Measurements from ENCODE around the gene TRAF2.

Gene TRAF2

GRCh38 chr9:136847826-136848392, 38.4 kb upstream of the TRAF2 start:
- FAIRE-seq = no peak

GRCh38 chr9:136848393-136849037, 37.8 kb upstream of the TRAF2 start:
- no peak for FAIRE-seq

- peak; percentile 98 for FAIRE-seq
Measured at GRCh38 chr9:136849038-136849959, 37.0 kb upstream of the TRAF2 start, which contains the start of gene PHPT1. PHPT1 (plus strand) TSS chr9:136849409; CDS start chr9:136849431, 22 bp downstream.

GRCh38 chr9:136849960-136850865, 36.1 kb upstream of the TRAF2 start:
- FAIRE-seq = no peak

DNA sequence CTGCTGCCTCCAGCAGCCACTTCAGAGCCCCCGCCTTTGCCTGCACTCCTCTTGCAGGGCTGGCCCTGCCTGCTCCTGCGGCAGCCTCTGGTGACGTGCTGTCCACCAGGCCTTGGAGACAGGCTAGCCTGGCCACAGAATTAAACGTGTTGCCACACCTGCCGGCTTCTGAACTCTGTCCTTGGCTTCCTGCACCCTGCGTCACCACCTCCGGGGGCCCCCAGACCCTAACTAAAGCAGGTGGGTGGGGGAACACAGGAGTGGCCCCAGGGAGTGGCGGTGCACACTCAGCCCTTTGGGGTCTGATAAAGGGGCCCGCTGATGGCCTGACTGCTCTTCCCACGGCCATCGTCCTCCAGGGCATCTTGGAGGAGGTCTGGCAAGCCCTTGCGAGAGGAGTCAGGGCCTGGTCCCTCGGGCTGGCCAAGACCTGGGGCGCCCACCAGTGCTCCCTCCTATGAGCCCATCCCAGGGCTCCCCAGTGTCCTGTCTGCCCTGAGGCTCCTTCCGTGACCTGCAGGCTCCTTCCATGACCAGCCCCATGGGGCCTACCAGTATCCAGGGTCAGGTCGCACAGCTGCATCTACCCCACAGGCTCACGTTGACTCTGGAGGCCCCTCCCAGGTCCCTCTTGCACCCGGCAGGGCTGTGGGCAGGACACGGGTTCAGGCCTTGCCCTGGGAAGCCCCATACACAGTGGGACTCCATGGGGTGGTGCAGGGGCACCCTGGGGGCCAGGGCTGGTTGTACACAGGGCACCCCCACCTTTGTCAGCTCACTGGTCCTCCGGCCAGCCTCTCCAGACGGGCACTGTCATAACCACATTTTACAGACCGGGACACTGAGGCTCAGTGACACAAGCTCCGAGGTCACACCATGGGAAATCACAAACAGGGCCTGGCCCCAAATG, 35.2 kb upstream of the TRAF2 start:
- no peak for FAIRE-seq

DNA sequence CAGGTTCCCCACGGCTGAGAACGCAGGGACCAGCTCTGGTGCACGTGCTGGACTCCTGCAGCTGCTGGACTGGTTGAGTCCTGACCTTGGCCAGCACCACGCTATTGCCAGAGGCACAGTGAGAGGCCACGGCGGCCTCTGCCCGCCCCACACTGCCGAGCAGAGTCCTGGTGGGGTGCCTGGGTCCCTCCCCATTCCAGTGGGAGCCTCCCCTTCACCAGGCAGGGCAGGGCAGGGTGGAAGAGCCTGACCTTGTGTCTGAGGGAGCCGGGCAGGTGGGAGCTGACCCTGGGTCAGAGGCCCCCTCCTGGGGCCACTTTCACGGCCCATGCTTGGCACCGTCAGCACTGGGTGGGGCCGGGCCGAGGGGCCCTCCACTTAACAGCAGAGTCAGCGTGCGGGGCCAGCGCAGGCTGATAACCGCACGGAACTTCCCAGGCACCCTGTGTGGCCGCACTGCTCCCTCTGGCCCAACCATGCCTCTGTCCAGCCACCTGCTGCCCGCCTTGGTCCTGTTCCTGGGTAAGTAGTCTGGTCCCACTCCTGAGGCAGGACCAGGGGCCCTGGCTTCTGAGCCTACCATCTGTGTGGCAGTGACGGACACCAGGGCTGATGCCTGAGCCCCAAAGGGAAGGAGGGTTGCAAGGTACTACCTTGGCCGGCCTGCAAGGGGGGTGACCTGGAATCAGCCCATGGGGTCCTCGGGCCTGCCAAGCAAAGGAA, 34.2 kb upstream of the TRAF2 start, which contains the start of gene MAMDC4:
TSS of gene MAMDC4 (plus strand) at position 406 of the 723 bp plus-strand sequence. CDS start at position 477, 71 bp downstream.
- no peak for FAIRE-seq

GRCh38 chr9:136852664-136853595, 33.4 kb upstream of the TRAF2 start:
- FAIRE-seq = no peak

- FAIRE-seq = no peak
Measured at GRCh38 chr9:136853596-136854112, 32.7 kb upstream of the TRAF2 start.

DNA sequence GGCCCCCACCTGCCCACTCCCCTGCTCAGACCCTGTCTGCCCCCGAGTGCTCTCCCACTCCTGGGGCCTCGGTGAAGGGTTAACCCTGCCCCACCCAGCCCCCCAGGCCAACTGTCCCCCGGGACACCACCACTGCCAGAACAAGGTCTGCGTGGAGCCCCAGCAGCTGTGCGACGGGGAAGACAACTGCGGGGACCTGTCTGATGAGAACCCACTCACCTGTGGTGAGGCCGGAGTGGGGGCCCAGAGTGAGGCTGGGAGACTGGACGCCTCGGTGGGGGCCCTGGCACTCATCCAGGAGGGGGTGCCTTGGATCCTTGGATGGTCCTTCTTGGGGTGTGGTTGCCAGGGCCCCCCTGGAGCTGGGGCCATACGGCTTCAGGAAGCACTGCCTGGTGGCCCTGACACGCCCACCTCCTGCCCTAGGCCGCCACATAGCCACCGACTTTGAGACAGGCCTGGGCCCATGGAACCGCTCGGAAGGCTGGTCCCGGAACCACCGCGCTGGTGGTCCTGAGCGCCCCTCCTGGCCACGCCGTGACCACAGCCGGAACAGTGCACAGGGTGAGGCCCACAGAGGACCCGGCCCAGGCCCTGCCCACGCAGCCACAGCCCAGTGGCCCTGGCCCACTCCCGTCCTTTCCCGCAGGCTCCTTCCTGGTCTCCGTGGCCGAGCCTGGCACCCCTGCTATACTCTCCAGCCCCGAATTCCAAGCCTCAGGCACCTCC, 32.0 kb upstream of the TRAF2 start:
- no peak for FAIRE-seq

- FAIRE-seq = no peak
Measured at GRCh38 chr9:136854842-136855460, 31.4 kb upstream of the TRAF2 start.

DNA sequence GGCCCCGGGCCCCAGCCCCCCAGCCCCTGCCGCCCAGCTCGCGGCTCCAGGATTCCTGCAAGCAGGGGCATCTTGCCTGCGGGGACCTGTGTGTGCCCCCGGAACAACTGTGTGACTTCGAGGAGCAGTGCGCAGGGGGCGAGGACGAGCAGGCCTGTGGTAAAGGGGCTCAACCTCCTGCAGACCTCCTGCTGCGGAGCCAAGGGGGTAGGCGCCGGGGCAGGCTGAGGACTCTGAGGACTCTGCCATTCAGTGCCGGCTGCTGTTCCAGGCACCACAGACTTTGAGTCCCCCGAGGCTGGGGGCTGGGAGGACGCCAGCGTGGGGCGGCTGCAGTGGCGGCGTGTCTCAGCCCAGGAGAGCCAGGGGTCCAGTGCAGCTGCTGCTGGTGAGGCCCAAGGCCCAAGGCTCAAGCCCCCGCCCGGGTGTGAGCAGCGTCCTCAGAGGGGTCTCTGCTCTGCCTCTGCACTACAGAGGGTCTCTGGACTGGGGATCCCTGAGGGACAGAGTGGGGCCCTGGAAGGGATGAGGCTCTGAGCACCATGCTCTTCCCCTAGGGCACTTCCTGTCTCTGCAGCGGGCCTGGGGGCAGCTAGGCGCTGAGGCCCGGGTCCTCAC, 30.7 kb upstream of the TRAF2 start:
- no peak for FAIRE-seq

DNA sequence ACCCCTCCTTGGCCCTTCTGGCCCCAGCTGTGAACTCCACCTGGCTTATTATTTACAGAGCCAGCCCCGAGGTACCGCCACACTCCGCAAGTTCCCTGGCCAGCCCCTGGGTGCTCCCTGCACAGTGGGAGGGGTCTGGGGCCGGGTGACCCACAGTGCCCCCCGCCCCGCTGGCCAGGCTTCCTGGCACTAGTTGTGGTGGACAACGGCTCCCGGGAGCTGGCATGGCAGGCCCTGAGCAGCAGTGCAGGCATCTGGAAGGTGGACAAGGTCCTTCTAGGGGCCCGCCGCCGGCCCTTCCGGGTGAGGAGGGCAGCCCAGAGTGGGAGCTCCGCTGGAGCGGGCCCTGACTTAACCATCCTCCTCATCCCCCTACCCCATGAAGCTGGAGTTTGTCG, 30.2 kb upstream of the TRAF2 start:
- FAIRE-seq = no peak

DNA sequence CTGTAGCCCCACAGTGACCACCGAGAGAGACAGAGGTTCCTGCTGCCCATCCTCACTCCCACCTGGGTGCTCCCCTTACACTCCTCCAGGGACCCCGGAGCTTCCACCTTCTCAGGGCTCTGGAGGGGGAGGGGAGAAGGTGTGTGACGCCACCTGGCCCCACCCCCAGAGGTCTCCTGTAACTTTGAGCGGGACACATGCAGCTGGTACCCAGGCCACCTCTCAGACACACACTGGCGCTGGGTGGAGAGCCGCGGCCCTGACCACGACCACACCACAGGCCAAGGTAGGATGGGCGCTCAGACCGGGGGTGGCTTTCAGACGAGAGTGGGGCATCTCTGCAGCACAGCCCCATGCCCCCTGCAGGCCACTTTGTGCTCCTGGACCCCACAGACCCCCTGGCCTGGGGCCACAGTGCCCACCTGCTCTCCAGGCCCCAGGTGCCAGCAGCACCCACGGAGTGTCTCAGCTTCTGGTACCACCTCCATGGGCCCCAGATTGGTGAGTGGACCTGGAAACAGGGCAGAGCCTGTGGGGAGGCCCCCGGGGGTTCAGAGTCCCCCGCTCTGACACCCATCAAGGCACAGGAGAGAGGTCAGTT, 29.7 kb upstream of the TRAF2 start:
- FAIRE-seq = no peak

DNA sequence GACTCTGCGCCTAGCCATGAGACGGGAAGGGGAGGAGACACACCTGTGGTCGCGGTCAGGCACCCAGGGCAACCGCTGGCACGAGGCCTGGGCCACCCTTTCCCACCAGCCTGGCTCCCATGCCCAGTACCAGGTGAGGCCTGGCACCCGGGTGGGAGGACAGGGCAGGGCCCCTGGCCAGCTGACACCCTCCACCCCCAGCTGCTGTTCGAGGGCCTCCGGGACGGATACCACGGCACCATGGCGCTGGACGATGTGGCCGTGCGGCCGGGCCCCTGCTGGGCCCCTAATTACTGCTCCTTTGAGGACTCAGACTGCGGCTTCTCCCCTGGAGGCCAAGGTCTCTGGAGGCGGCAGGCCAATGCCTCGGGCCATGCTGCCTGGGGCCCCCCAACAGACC, 29.1 kb upstream of the TRAF2 start:
- FAIRE-seq = no peak

DNA sequence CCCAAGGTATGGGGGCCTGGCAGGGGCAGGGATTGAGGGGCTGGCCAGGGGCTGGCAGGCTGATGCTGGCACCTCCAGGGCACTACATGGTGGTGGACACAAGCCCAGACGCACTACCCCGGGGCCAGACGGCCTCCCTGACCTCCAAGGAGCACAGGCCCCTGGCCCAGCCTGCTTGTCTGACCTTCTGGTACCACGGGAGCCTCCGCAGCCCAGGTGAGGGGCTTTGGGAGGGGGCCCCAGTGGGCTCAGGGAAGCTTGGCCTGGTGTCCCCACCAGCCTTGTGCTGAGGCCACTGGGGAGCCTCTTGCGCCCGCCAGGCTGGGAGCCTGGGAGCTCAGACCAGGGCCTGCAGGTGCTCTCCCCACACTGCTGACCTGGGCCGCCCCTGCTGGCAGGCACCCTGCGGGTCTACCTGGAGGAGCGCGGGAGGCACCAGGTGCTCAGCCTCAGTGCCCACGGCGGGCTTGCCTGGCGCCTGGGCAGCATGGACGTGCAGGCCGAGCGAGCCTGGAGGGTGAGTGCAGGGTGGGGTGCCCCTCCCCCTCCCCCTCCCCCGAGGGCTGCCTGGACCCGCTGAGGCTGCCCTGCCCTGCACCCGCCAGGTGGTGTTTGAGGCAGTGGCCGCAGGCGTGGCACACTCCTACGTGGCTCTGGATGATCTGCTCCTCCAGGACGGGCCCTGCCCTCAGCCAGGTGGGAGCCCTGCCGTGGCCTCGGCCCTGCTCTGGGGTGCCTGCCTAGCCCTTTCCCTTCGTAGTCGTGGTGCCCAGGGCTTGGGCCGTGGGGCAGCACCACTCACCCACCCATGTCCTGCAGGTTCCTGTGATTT, 28.5 kb upstream of the TRAF2 start:
- no peak for FAIRE-seq

GRCh38 chr9:136858452-136858843, 27.9 kb upstream of the TRAF2 start:
- FAIRE-seq = no peak
